HEK293 (cell line): ENCODE results near the gene MAP1LC3B2.

Source experiments
- SCRT2 ChIP-seq: fragments of 450-650 bp; formaldehyde crosslinking; IDR thresholded peaks from 2 replicates; pipeline ENCODE4 v1.5.1; 2016; ENCODE audit warnings: missing biosample characterization, missing genetic modification characterization
- YY1 ChIP-seq: fragments of 450-650 bp; formaldehyde crosslinking; IDR thresholded peaks from 2 replicates; pipeline ENCODE4 v1.5.1; 2018; ENCODE audit warnings: missing biosample characterization, missing genetic modification characterization
- ZNF274 ChIP-seq, 2 experiments: fragments of 200-500 bp in 1 of 2; fragments of 450-650 bp in 1 of 2; sonication (Bioruptor generic) in 1 of 2; formaldehyde crosslinking in 1 of 2; IDR thresholded peaks; 2 replicates each; pipeline versions ENCODE4 v1.5.1 to v1.6.1; 2014 to 2016; ENCODE audit warnings: borderline replicate concordance in 1 of 2, inconsistent platforms in 1 of 2, low read length in 1 of 2, missing biosample characterization in 1 of 2, missing genetic modification characterization in 1 of 2
- ZNF777 ChIP-seq: fragments of 450-650 bp; formaldehyde crosslinking; IDR thresholded peaks from 2 replicates; pipeline ENCODE4 v1.5.1; 2017; ENCODE audit warnings: missing biosample characterization, missing genetic modification characterization, borderline replicate concordance
- TF ChIP-seq, protein P1 (sequence below): fragments of 450-650 bp; formaldehyde crosslinking; IDR thresholded peaks from 2 replicates; pipeline ENCODE4 v1.5.1; 2016; ENCODE audit warnings: missing biosample characterization, missing genetic modification characterization
- TF ChIP-seq, protein P2 (sequence below): fragments of 450-650 bp; formaldehyde crosslinking; IDR thresholded peaks from 2 replicates; pipeline ENCODE4 v1.5.1; 2016; ENCODE audit warnings: missing biosample characterization, missing genetic modification characterization, low read depth
- TF ChIP-seq, protein P3 (sequence below): fragments of 450-650 bp; formaldehyde crosslinking; IDR thresholded peaks from 2 replicates; pipeline ENCODE4 v1.5.1; 2016; ENCODE audit warnings: missing biosample characterization, missing genetic modification characterization
- TF ChIP-seq, protein P4 (sequence below): fragments of 450-650 bp; formaldehyde crosslinking; IDR thresholded peaks from 2 replicates; pipeline ENCODE4 v1.5.1; 2016; ENCODE audit warnings: missing biosample characterization, missing genetic modification characterization
- TF ChIP-seq, protein P5 (sequence below): fragments of 450-650 bp; formaldehyde crosslinking; IDR thresholded peaks from 2 replicates; pipeline ENCODE4 v1.5.1; 2016; ENCODE audit warnings: missing biosample characterization, missing genetic modification characterization
- TF ChIP-seq, protein P6 (sequence below): fragments of 450-650 bp; formaldehyde crosslinking; IDR thresholded peaks from 2 replicates; pipeline ENCODE4 v1.5.1; 2016; ENCODE audit warnings: missing biosample characterization, missing genetic modification characterization

DNA sequence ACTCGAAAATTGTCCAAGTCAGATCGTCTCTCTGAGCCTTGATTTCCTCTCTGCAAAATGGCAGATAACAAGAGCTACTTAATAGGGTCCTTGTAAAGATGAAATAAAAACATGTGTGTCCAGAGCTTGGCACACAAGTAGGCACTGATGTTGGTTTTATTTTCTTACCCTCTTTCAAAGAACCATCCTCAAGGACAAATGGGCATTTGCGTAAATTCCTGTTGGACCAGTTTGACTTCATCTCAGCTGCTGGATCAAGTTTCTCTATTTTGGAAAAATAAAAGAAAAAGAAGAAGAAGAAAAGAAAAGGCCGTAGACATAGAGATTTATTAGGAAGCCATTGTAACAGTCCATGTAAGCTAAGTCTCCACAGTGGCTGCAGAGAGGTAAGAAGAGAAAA lies 47.2 kb downstream of the MAP1LC3B2 start:
- TF ChIP-seq, protein P1, sequence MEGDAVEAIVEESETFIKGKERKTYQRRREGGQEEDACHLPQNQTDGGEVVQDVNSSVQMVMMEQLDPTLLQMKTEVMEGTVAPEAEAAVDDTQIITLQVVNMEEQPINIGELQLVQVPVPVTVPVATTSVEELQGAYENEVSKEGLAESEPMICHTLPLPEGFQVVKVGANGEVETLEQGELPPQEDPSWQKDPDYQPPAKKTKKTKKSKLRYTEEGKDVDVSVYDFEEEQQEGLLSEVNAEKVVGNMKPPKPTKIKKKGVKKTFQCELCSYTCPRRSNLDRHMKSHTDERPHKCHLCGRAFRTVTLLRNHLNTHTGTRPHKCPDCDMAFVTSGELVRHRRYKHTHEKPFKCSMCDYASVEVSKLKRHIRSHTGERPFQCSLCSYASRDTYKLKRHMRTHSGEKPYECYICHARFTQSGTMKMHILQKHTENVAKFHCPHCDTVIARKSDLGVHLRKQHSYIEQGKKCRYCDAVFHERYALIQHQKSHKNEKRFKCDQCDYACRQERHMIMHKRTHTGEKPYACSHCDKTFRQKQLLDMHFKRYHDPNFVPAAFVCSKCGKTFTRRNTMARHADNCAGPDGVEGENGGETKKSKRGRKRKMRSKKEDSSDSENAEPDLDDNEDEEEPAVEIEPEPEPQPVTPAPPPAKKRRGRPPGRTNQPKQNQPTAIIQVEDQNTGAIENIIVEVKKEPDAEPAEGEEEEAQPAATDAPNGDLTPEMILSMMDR (tag by site-specific recombination) = no peak
- TF ChIP-seq, protein P2, sequence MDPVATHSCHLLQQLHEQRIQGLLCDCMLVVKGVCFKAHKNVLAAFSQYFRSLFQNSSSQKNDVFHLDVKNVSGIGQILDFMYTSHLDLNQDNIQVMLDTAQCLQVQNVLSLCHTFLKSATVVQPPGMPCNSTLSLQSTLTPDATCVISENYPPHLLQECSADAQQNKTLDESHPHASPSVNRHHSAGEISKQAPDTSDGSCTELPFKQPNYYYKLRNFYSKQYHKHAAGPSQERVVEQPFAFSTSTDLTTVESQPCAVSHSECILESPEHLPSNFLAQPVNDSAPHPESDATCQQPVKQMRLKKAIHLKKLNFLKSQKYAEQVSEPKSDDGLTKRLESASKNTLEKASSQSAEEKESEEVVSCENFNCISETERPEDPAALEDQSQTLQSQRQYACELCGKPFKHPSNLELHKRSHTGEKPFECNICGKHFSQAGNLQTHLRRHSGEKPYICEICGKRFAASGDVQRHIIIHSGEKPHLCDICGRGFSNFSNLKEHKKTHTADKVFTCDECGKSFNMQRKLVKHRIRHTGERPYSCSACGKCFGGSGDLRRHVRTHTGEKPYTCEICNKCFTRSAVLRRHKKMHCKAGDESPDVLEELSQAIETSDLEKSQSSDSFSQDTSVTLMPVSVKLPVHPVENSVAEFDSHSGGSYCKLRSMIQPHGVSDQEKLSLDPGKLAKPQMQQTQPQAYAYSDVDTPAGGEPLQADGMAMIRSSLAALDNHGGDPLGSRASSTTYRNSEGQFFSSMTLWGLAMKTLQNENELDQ (tag by site-specific recombination) = no peak
- TF ChIP-seq, protein P3, sequence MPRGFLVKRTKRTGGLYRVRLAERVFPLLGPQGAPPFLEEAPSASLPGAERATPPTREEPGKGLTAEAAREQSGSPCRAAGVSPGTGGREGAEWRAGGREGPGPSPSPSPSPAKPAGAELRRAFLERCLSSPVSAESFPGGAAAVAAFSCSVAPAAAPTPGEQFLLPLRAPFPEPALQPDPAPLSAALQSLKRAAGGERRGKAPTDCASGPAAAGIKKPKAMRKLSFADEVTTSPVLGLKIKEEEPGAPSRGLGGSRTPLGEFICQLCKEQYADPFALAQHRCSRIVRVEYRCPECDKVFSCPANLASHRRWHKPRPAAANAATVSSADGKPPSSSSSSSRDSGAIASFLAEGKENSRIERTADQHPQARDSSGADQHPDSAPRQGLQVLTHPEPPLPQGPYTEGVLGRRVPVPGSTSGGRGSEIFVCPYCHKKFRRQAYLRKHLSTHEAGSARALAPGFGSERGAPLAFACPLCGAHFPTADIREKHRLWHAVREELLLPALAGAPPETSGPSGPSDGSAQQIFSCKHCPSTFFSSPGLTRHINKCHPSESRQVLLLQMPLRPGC (tag by site-specific recombination) = no peak
- TF ChIP-seq, protein P4, sequence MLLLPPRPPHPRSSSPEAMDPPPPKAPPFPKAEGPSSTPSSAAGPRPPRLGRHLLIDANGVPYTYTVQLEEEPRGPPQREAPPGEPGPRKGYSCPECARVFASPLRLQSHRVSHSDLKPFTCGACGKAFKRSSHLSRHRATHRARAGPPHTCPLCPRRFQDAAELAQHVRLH (tag by site-specific recombination) = no peak
- TF ChIP-seq ZNF274 (IDR thresholded peaks at IDR 0.05; ENCODE audit: low read length) = no peak
- TF ChIP-seq ZNF274 (tag by site-specific recombination; IDR thresholded peaks at IDR 0.05; ENCODE audit: borderline replicate concordance) = no peak
- TF ChIP-seq, protein P5, sequence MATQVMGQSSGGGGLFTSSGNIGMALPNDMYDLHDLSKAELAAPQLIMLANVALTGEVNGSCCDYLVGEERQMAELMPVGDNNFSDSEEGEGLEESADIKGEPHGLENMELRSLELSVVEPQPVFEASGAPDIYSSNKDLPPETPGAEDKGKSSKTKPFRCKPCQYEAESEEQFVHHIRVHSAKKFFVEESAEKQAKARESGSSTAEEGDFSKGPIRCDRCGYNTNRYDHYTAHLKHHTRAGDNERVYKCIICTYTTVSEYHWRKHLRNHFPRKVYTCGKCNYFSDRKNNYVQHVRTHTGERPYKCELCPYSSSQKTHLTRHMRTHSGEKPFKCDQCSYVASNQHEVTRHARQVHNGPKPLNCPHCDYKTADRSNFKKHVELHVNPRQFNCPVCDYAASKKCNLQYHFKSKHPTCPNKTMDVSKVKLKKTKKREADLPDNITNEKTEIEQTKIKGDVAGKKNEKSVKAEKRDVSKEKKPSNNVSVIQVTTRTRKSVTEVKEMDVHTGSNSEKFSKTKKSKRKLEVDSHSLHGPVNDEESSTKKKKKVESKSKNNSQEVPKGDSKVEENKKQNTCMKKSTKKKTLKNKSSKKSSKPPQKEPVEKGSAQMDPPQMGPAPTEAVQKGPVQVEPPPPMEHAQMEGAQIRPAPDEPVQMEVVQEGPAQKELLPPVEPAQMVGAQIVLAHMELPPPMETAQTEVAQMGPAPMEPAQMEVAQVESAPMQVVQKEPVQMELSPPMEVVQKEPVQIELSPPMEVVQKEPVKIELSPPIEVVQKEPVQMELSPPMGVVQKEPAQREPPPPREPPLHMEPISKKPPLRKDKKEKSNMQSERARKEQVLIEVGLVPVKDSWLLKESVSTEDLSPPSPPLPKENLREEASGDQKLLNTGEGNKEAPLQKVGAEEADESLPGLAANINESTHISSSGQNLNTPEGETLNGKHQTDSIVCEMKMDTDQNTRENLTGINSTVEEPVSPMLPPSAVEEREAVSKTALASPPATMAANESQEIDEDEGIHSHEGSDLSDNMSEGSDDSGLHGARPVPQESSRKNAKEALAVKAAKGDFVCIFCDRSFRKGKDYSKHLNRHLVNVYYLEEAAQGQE (tag by site-specific recombination) = no peak
- no peak for TF ChIP-seq SCRT2 (tag by site-specific recombination)
- TF ChIP-seq ZNF777 (tag by site-specific recombination) = no peak
- TF ChIP-seq YY1 = no peak
- TF ChIP-seq, protein P6, sequence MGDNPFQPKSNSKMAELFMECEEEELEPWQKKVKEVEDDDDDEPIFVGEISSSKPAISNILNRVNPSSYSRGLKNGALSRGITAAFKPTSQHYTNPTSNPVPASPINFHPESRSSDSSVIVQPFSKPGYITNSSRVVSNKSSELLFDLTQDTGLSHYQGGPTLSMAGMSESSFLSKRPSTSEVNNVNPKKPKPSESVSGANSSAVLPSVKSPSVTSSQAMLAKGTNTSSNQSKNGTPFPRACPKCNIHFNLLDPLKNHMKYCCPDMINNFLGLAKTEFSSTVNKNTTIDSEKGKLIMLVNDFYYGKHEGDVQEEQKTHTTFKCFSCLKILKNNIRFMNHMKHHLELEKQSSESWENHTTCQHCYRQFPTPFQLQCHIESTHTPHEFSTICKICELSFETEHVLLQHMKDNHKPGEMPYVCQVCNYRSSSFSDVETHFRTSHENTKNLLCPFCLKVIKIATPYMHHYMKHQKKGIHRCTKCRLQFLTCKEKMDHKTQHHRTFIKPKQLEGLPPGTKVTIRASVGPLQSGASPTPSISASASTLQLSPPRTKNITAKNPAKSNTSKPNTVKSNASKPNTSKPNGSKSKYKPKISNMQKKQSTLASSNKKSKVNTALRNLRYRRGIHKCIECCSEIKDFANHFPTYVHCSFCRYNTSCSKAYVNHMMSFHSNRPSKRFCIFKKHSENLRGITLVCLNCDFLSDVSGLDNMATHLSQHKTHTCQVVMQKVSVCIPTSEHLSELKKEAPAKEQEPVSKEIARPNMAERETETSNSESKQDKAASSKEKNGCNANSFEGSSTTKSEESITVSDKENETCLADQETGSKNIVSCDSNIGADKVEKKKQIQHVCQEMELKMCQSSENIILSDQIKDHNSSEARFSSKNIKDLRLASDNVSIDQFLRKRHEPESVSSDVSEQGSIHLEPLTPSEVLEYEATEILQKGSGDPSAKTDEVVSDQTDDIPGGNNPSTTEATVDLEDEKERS = no peak
